ENCODE results near the gene GRIK4.
"Not testable (repeated sequence)": the region's sequence is repeated elsewhere in the genome, so short reads cannot be mapped to it uniquely, and the experiment has no call there.

Gene GRIK4

GRCh38 chr11:120784566-120785251, 273.2 kb downstream of the GRIK4 start:
- Histone ChIP-seq H3K4me3 (replicated peaks; ENCODE audit: insufficient read depth, low read length) (no peak overlapping the region), H3K27ac (replicated peaks) (no peak overlapping the region), H3K27me3 (ENCODE audit: insufficient read depth, poor library complexity, severe bottlenecking) (no peaks in the 10 kb centered on the region)
- no peak for TF ChIP-seq POLR2AphosphoS5 (IDR thresholded peaks at IDR 0.05; ENCODE audit: low read depth)
- TF ChIP-seq GABPA (IDR thresholded peaks at IDR 0.05; ENCODE audit: low read depth), result no peak
- no peak for TF ChIP-seq SPI1 (IDR thresholded peaks at IDR 0.05; ENCODE audit: borderline replicate concordance, low read depth)
- TF ChIP-seq CTCF (IDR thresholded peaks at IDR 0.05; ENCODE audit: insufficient read depth, low read length), result no peak
- TF ChIP-seq REST (IDR thresholded peaks at IDR 0.05; ENCODE audit: insufficient replicate concordance, low read depth), result no peak
- no peak for DNase-seq (ENCODE audit: low read depth in 1 of 2, low spot score in 1 of 2)

- Histone ChIP-seq H3K27me3 (ENCODE audit: insufficient read depth, poor library complexity, severe bottlenecking) (no peaks in the 10 kb centered on the region), H3K4me3 (replicated peaks; ENCODE audit: insufficient read depth, low read length) (no peak overlapping the region), H3K27ac (replicated peaks) (no peak overlapping the region)
- DNase-seq (ENCODE audit: low read depth in 1 of 2, low spot score in 1 of 2), result no peak
- TF ChIP-seq REST (IDR thresholded peaks at IDR 0.05; ENCODE audit: insufficient replicate concordance, low read depth) (no peak), GABPA (IDR thresholded peaks at IDR 0.05; ENCODE audit: low read depth) (no peak), POLR2AphosphoS5 (IDR thresholded peaks at IDR 0.05; ENCODE audit: low read depth) (no peak), CTCF (IDR thresholded peaks at IDR 0.05; ENCODE audit: insufficient read depth, low read length) (no peak), SPI1 (IDR thresholded peaks at IDR 0.05; ENCODE audit: borderline replicate concordance, low read depth) (no peak)
Observed at GRCh38 chr11:120785576-120785975, 274.0 kb downstream of the GRIK4 start.

- TF ChIP-seq GABPA (IDR thresholded peaks at IDR 0.05; ENCODE audit: low read depth) (no peak), CTCF (IDR thresholded peaks at IDR 0.05; ENCODE audit: insufficient read depth, low read length) (no peak), POLR2AphosphoS5 (IDR thresholded peaks at IDR 0.05; ENCODE audit: low read depth) (no peak), SPI1 (IDR thresholded peaks at IDR 0.05; ENCODE audit: borderline replicate concordance, low read depth) (no peak), REST (IDR thresholded peaks at IDR 0.05; ENCODE audit: insufficient replicate concordance, low read depth) (no peak)
- no peaks in the 10 kb centered on the region for H3K27me3 ChIP-seq (ENCODE audit: insufficient read depth, poor library complexity, severe bottlenecking)
- no peak overlapping the region for H3K4me3 ChIP-seq (replicated peaks; ENCODE audit: insufficient read depth, low read length)
- DNase-seq (ENCODE audit: low read depth in 1 of 2, low spot score in 1 of 2), result no peak
- H3K27ac ChIP-seq (replicated peaks), result no peak overlapping the region
Observed at GRCh38 chr11:120786206-120786735, 274.7 kb downstream of the GRIK4 start.

- not testable (repeated sequence) for H3K4me3 ChIP-seq (replicated peaks; ENCODE audit: insufficient read depth, low read length); DNase-seq (ENCODE audit: low read depth in 1 of 2, low spot score in 1 of 2); H3K27me3 ChIP-seq (ENCODE audit: insufficient read depth, poor library complexity, severe bottlenecking); H3K27ac ChIP-seq (replicated peaks)
Observed at GRCh38 chr11:120787224-120787623, 275.7 kb downstream of the GRIK4 start.
